ENCODE results near the gene BATF3. TPM values are rescaled to one million over a fixed set of nuclear protein-coding genes. Genes with fewer than 3 reads are reported as not detected.

BATF3 gene
- polyA plus RNA-seq, 4 donors, result 1.2 to 1.4 (median 1.2) TPM

GRCh38 chr1:212686069-212686468 is 13.6 kb downstream of the BATF3 start:
- DNase-seq (ENCODE audit: low read depth in 4 of 4, low spot score in 3 of 4), result no peak

- DNase-seq (ENCODE audit: low read depth in 4 of 4, low spot score in 3 of 4), result no peak
Observed at GRCh38 chr1:212685429-212685828, 14.2 kb downstream of the BATF3 start.

- DNase-seq (ENCODE audit: low read depth in 4 of 4, low spot score in 3 of 4), result no peak
Observed at GRCh38 chr1:212684521-212685090, 15.0 kb downstream of the BATF3 start.

GRCh38 chr1:212684076-212684475 is 15.6 kb downstream of the BATF3 start:
- DNase-seq (ENCODE audit: low read depth in 4 of 4, low spot score in 3 of 4), result no peak

GRCh38 chr1:212683357-212683722 is 16.3 kb downstream of the BATF3 start:
- no peak for DNase-seq (ENCODE audit: low read depth in 4 of 4, low spot score in 3 of 4)

GRCh38 chr1:212680680-212681389 is 18.8 kb downstream of the BATF3 start:
- DNase-seq (ENCODE audit: low read depth in 4 of 4, low spot score in 3 of 4), result no peak

- no peak for DNase-seq (ENCODE audit: low read depth in 4 of 4, low spot score in 3 of 4)
Observed at GRCh38 chr1:212678456-212679410, 20.9 kb downstream of the BATF3 start.

GRCh38 chr1:212677573-212677972 is 22.1 kb downstream of the BATF3 start:
- no peak for DNase-seq (ENCODE audit: low read depth in 4 of 4, low spot score in 3 of 4)

GRCh38 chr1:212677136-212677535 is 22.5 kb downstream of the BATF3 start:
- no peak for DNase-seq (ENCODE audit: low read depth in 4 of 4, low spot score in 3 of 4)

GRCh38 chr1:212675675-212676074 is 24.0 kb downstream of the BATF3 start:
- no peak for DNase-seq (ENCODE audit: low read depth in 4 of 4, low spot score in 3 of 4)

GRCh38 chr1:212674872-212675271 is 24.8 kb downstream of the BATF3 start:
- no peak for DNase-seq (ENCODE audit: low read depth in 4 of 4, low spot score in 3 of 4)

- DNase-seq (ENCODE audit: low read depth in 4 of 4, low spot score in 3 of 4), result peak in 1 of 4 donors; percentile 38
Observed at GRCh38 chr1:212671342-212672031, 28.2 kb downstream of the BATF3 start.

- DNase-seq (ENCODE audit: low read depth in 4 of 4, low spot score in 3 of 4), result no peak
Observed at GRCh38 chr1:212670882-212671281, 28.8 kb downstream of the BATF3 start.

- DNase-seq (ENCODE audit: low read depth in 4 of 4, low spot score in 3 of 4), result no peak
Observed at GRCh38 chr1:212670301-212670700, 29.3 kb downstream of the BATF3 start.

- no peak for DNase-seq (ENCODE audit: low read depth in 4 of 4, low spot score in 3 of 4)
Observed at GRCh38 chr1:212669600-212669999, 30.0 kb downstream of the BATF3 start.

- no peak for DNase-seq (ENCODE audit: low read depth in 4 of 4, low spot score in 3 of 4)
Observed at GRCh38 chr1:212669102-212669501, 30.5 kb downstream of the BATF3 start.

- no peak for DNase-seq (ENCODE audit: low read depth in 4 of 4, low spot score in 3 of 4)
Observed at GRCh38 chr1:212668477-212668876, 31.2 kb downstream of the BATF3 start.

GRCh38 chr1:212667223-212668139 is 32.2 kb downstream of the BATF3 start:
- DNase-seq (ENCODE audit: low read depth in 4 of 4, low spot score in 3 of 4), result peak in 1 of 4 donors; percentile 27

GRCh38 chr1:212666116-212666775 is 33.4 kb downstream of the BATF3 start:
- no peak for DNase-seq (ENCODE audit: low read depth in 4 of 4, low spot score in 3 of 4)

Measured in right renal pelvis (tissue), 4 donors.